Measurements from ENCODE around the gene TARS1.

DNA sequence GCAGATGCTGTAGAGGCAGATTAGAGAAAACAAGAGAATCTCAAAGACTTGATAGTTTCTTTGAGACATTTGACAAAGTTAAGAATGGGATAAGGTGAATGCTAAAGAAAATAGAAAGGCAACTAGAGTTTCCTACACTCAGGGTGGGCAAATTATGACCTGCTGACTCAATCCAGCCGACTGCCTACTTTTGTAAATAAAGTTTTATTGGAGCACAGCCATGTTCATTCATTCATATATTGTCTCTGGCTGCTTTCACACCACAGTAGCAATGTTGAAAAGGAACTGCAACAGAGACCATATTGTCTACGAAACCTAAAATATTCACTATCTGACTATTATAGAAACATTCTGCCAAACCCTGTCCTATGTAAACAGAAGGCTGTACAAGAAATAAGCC is 37.6 kb upstream of the TARS1 start:
- TF ChIP-seq, protein P1, sequence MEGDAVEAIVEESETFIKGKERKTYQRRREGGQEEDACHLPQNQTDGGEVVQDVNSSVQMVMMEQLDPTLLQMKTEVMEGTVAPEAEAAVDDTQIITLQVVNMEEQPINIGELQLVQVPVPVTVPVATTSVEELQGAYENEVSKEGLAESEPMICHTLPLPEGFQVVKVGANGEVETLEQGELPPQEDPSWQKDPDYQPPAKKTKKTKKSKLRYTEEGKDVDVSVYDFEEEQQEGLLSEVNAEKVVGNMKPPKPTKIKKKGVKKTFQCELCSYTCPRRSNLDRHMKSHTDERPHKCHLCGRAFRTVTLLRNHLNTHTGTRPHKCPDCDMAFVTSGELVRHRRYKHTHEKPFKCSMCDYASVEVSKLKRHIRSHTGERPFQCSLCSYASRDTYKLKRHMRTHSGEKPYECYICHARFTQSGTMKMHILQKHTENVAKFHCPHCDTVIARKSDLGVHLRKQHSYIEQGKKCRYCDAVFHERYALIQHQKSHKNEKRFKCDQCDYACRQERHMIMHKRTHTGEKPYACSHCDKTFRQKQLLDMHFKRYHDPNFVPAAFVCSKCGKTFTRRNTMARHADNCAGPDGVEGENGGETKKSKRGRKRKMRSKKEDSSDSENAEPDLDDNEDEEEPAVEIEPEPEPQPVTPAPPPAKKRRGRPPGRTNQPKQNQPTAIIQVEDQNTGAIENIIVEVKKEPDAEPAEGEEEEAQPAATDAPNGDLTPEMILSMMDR (IDR thresholded peaks at IDR 0.05), result no peak
- TF ChIP-seq POLR2A (IDR thresholded peaks at IDR 0.05), result no peak

All from adrenal gland (tissue), 5 donors.